Stimulated activated CD8-positive, alpha-beta memory T cell treated with anti-CD3 and anti-CD28 coated beads, Interleukin-7, amount 100 ng/mL, for 1 hour (primary cell): Measurements from ENCODE around the gene USB1.

Experiments
- DNase-seq, 2 donors: peaks; one replicate each; pipeline ENCODE4 v3.0.0-alpha.2; 2020; ENCODE audit warnings: low read depth in 2 of 2

The USB1 gene

GRCh38 chr16:58048494-58049231 is 47.5 kb downstream of the USB1 start:
- no peak for DNase-seq

GRCh38 chr16:58049232-58050185 is 48.3 kb downstream of the USB1 start:
- no peak for DNase-seq

GRCh38 chr16:58051296-58051695 is 50.1 kb downstream of the USB1 start:
- DNase-seq: no peak

- DNase-seq: no peak
These were observed 50.8 kb downstream of the USB1 start for GRCh38 chr16:58051821-58052603.

- DNase-seq: no peak
These were observed 52.4 kb downstream of the USB1 start for GRCh38 chr16:58053682-58054005.

- DNase-seq: no peak
These were observed 53.1 kb downstream of the USB1 start for GRCh38 chr16:58054289-58054688.

- DNase-seq: no peak
These were observed 55.4 kb downstream of the USB1 start for GRCh38 chr16:58056580-58056979.

GRCh38 chr16:58057121-58057520 is 55.9 kb downstream of the USB1 start:
- no peak for DNase-seq

- DNase-seq: no peak
These were observed 56.6 kb downstream of the USB1 start for GRCh38 chr16:58057784-58058183.

GRCh38 chr16:58062821-58063220 is 61.6 kb downstream of the USB1 start:
- no peak for DNase-seq

- no peak for DNase-seq
These were observed 62.3 kb downstream of the USB1 start for GRCh38 chr16:58063377-58064076.

- no peak for DNase-seq
These were observed 69.4 kb downstream of the USB1 start for GRCh38 chr16:58070585-58070984.
